HG03565 (cell line): ENCODE results near the gene MBOAT1.

Experiments used
- ATAC-seq: cut with Tn5 transposase; IDR thresholded peaks from one replicate; pipeline ENCODE4 v1.9.1; 2021; ENCODE audit warnings: mild to moderate bottlenecking, moderate library complexity; ENCODE audit not compliant: unreplicated experiment

Gene MBOAT1

GRCh38 chr6:20058121-20058905 lies 154.0 kb downstream of the MBOAT1 start:
- no peak for ATAC-seq

- ATAC-seq, result no peak
These were observed 155.8 kb downstream of the MBOAT1 start for GRCh38 chr6:20056350-20056992.

GRCh38 chr6:20055916-20056315 lies 156.4 kb downstream of the MBOAT1 start:
- ATAC-seq, result no peak
